Central memory CD8-positive, alpha-beta T cell (primary cell): ENCODE results near the gene KLC3.

Experiments used
- ATAC-seq: fragments of 150-1000 bp; cut with Tn5 transposase; replicated peaks from 2 replicates; pipeline ENCODE4 v1.10.0; 2022; ENCODE audit warnings: mild to moderate bottlenecking, moderate FRiP score, moderate number of reproducible peaks; ENCODE audit not compliant: poor library complexity, severe bottlenecking; ENCODE audit errors: extremely low read depth
- DNase-seq, 2 donors: peaks; one replicate each; pipeline ENCODE4 v3.0.0; 2021; ENCODE audit warnings: low spot score in 2 of 2
- H3K27ac Mint-ChIP-seq: one replicate; pipeline ENCODE4 v1.8.0; 2022; ENCODE audit warnings: low read depth, mild to moderate bottlenecking, moderate library complexity, mixed read lengths
- H3K27me3 Mint-ChIP-seq: one replicate; pipeline ENCODE4 v1.8.0; 2022; ENCODE audit warnings: mixed read lengths
- H3K36me3 Mint-ChIP-seq: one replicate; pipeline ENCODE4 v1.8.0; 2022; ENCODE audit warnings: mild to moderate bottlenecking, moderate library complexity, mixed read lengths; ENCODE audit not compliant: insufficient read depth
- H3K4me1 Mint-ChIP-seq: one replicate; pipeline ENCODE4 v1.8.0; 2022; ENCODE audit warnings: mixed read lengths
- H3K4me3 Mint-ChIP-seq: one replicate; pipeline ENCODE4 v1.8.0; 2022; ENCODE audit warnings: mild to moderate bottlenecking, moderate library complexity, mixed read lengths
- H3K9me3 Mint-ChIP-seq: one replicate; pipeline ENCODE4 v1.8.0; 2022; ENCODE audit warnings: mixed read lengths

KLC3 gene

DNA sequence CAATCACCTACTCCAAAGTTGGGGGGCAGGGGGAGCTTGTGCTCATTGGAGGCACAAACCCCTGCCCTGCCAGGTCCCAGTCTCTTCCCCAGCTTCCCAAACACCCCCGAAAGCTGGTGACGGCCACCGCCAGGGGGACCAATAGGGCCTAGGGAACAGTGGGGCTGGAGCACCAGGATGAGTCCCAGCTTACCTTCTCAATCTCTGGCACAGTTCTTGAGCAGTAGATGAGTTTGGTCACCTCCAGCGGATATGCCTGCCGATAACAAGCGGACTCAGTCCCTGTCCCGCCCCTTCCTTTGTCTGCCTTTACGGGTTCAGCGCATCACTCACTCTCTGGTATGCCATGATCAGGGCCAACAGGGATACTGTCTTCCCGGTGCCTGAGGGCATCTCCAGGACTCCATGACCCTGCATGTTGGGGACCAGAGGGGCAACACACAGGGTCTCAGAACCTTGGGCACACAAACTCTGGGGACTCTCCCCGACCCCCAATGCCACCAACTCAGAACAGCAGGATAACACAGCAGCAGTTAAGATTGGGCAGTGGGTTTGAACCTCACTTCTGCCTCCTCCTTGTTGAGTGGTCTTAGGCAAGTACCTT, 28.3 kb downstream of the KLC3 start:
- ATAC-seq (no peak), DNase-seq (no peak)
- peak overlapping the region; percentile 43 for H3K4me3 Mint-ChIP-seq
- no peaks in the 10 kb centered on the region for H3K27me3 Mint-ChIP-seq
- peaks cover 16% of the 10 kb centered on the region for H3K36me3 Mint-ChIP-seq
- no peaks in the 10 kb centered on the region for H3K4me1 Mint-ChIP-seq
- no peak overlapping the region for H3K27ac Mint-ChIP-seq
- H3K9me3 Mint-ChIP-seq: no peaks in the 10 kb centered on the region

DNA sequence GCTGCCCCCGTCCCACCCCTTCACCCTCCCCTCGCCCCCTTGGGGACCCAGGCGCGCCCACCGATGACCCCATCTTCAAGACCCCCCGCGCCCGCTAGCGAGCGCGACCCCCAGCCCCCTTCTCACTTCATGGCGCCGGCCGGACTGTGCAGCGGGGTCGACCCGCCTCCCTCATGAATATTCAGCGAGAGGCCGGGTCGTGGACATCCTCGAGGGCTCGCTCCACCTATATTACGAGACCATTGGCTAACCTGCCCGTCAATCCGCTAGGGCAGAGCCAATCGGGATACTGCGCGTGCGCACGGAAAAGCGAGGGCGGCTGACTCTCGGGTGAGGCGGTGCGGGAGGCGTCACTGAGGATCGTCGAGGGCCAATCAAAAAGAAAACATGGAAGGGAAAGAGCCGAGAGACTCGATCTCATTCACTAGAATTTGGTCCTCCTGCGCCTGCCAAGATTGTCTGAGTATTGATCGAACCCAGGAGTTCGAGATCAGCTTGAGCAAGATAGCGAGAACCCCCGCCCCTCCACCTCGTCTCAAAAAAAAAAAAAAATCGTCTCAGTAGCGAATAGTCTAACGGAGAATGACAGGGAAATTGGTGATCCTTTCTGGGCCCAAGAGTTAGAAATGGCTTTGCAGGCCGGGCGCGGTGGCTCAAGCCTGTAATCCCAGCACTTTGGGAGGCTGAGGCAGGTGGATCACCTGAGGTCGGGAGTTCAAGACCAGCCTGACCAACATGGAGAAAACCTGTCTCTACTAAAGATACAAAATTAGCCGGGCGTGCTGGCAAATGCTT, 30.1 kb downstream of the KLC3 start, which contains the start of gene ERCC2:
TSS of gene ERCC2 (minus strand) at position 164 of the 795 bp plus-strand sequence. CDS start at position 131, 33 bp downstream.
- H3K36me3 Mint-ChIP-seq: peaks cover 16% of the 10 kb centered on the region
- H3K4me3 Mint-ChIP-seq: peak within 1 kb of the TSS; percentile 77
- H3K27ac Mint-ChIP-seq: peak within 1 kb of the TSS; percentile 72
- DNase-seq (peak; percentile 100), ATAC-seq (peak; percentile 100)
- no peaks in the 10 kb centered on the region for H3K4me1 Mint-ChIP-seq
- H3K27me3 Mint-ChIP-seq: no peaks in the 10 kb centered on the region
- H3K9me3 Mint-ChIP-seq: no peaks in the 10 kb centered on the region

DNA sequence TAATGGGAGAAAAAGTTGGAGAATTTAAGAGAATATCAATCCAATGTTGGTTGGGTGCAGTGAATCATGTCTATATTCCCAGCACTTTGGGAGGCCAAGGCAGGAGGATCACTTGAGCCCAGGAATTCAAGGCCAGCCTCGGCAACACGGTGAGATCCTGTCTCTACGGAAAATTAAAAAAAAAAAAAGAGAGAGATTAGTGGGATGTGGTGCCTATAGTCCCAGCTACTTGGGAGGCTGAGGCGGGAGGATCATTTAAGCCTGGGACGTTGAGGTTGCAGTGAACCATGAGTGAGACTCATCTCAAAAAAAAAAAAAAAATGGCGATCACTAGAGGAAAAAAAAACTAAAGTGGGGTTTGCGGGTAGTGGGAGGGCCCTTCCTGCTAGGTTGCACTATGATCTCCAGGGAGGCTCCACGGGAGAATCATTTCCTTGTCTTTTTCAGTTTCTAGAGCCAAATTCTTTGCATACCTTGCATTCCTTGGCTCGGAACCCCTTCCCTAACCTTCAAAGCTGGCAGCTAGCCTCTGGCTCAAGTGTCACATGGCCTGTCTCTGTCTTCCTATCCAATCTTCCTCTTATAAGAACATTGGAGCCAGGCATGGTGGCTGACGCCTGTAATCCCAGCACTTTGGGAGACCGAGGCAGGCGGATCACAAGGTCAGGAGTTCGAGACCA, 35.6 kb downstream of the KLC3 start:
- H3K27ac Mint-ChIP-seq: no peak overlapping the region
- no peaks in the 10 kb centered on the region for H3K9me3 Mint-ChIP-seq
- no peaks in the 10 kb centered on the region for H3K27me3 Mint-ChIP-seq
- DNase-seq (no peak), ATAC-seq (no peak)
- no peak overlapping the region for H3K4me3 Mint-ChIP-seq
- no peaks in the 10 kb centered on the region for H3K4me1 Mint-ChIP-seq
- no peaks in the 10 kb centered on the region for H3K36me3 Mint-ChIP-seq

DNA sequence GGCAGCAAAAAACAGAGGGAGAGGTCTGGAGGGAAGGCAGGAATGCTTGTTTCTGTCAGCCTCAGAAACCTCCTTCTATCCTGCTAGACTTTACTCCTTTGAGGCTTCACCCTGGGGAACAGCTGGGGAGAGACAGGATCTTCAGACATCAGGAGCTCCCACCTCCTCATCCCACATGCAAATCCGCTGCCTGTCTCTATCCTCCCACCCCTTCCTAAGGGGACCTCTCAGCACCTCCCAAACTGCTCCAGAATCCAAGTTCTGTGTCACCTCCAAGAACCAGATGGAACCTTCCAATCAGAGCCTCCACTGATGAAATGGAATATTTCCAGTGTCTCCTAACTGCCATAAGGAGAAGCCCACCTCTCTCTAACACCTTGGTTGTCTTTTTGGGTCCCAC, 39.6 kb downstream of the KLC3 start:
- Mint-ChIP-seq H3K36me3 (no peaks in the 10 kb centered on the region), H3K4me1 (no peaks in the 10 kb centered on the region), H3K27ac (no peak overlapping the region), H3K4me3 (no peak overlapping the region), H3K27me3 (peaks cover 6% of the 10 kb centered on the region), H3K9me3 (no peaks in the 10 kb centered on the region)
- ATAC-seq (no peak), DNase-seq (no peak)

DNA sequence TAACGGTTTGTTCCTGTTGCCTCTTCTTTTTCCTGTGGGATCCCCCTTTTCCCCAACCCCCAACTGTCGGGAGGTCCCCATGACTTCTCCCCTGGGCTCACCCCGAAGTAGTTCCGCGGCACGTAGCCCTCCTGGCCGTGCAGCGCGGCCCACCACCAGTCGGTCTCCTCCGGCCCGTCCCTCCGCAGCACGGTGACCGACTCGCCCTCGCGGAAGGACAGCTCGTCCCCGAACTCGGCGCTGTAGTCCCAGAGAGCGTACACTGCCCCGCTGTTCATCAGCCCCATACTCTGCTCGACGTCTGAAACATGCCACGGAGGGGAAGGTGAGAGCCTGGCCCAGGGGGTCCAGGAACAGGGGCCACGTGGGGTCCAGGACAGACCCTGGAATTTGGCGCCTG, 41.9 kb downstream of the KLC3 start:
- Mint-ChIP-seq H3K9me3 (no peaks in the 10 kb centered on the region), H3K27me3 (peaks cover 22% of the 10 kb centered on the region), H3K36me3 (no peaks in the 10 kb centered on the region), H3K4me1 (no peaks in the 10 kb centered on the region), H3K27ac (no peak overlapping the region), H3K4me3 (no peak overlapping the region)
- ATAC-seq (no peak), DNase-seq (no peak)

DNA sequence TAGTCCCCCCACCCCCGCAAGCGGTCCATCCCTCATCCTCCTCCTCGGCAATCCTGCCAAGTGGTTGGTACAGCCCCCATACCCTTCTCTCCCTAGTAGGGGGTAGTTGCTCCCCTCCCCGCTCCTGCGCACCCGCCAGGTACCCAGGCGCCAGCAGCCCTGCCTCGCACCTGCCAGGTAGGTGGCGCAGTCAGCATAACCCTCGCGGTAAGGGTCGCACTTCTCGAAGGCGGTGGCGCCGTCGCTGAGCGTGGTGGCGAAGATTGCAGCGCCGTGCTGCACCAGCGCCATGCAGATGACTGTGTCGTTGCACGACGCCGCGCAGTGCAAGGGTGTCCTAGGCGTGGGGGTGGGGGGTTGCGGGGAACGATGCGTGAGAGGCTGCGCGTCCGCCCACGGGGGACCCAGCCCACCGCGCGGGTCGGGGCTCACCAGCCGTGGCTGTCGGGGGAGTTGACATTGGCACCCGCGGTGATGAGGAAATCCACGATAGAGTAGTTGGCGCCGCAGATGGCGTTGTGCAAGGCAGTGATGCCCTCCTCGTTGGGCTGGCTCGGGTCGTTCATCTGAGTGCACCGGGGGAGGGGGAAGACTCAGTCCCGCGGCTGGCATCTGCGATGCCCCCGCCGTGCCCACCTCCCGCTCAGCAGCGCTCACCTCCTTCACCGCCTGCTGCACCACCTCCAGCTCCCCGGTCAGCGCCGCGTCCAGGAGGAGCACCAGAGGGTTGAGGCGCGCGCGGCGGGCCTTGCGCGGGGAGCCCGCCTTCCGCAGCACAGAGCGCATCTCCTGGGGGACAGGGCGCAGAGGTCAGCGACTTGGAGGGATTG, 45.1 kb downstream of the KLC3 start:
- ATAC-seq (no peak), DNase-seq (no peak)
- H3K4me1 Mint-ChIP-seq: no peaks in the 10 kb centered on the region
- no peak overlapping the region for H3K4me3 Mint-ChIP-seq
- no peaks in the 10 kb centered on the region for H3K9me3 Mint-ChIP-seq
- no peak overlapping the region for H3K27ac Mint-ChIP-seq
- no peaks in the 10 kb centered on the region for H3K36me3 Mint-ChIP-seq
- peaks cover 22% of the 10 kb centered on the region for H3K27me3 Mint-ChIP-seq

DNA sequence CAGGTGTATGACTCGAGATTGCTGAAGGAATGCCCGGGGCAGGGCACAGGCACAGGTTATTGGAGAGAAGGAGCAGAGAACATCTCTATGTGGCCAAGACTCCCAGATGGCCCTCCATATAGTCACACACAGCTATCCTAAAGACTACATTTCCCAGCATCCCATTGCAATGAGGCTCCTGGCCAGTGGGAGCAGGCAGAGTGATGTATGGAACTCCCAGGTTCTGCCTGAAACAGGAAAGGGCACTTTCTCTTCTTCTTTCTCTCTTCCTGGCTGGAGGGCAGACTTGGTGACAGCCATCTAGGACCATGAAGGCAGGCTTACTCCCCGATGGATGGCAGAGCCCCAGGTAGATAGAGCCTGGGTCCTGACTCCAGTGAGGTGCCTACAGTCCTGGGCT, 50.8 kb downstream of the KLC3 start:
- ATAC-seq: no peak
- H3K9me3 Mint-ChIP-seq: no peaks in the 10 kb centered on the region
- H3K27ac Mint-ChIP-seq: no peak overlapping the region
- no peaks in the 10 kb centered on the region for H3K4me1 Mint-ChIP-seq
- H3K27me3 Mint-ChIP-seq: peaks cover 3% of the 10 kb centered on the region
- no peak for DNase-seq
- no peak overlapping the region for H3K4me3 Mint-ChIP-seq
- no peaks in the 10 kb centered on the region for H3K36me3 Mint-ChIP-seq

DNA sequence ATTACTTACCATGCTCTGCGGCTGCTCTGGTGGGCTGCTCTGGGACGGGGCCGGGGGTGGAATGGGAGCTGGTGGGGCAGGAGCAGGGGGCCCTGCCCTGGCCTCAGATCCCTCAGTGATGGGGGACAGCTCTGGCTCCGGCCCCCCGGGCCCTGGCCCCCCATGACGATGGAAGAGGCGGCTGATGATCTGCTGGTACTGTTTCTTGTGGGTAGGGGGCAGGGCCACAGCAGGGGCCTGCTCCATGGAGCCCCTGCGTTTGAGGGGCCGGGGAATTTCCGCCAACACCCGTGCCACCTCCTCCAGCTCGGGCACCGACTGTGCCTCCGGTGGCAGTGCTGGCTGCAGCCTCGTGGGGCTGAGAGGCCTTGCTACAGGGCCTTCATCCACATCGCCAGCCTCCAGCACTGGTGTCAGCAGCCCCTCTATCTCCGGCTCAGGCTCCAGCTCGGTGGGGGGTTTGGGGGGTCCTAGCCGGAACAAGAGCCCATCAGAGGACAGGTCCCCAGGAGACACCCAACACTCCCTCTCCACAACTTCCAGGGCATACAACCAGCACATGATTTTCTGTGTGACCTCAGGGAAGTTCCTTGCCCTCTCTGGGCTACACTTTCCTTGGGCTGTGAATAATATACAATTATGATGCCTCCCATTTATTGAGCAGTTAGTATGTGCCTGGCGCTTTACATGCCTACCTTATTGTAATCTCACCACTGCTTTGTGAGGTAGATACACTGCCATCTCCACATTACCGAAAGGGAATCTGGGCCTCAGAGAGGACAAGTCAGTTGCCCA, 51.5 kb downstream of the KLC3 start:
- no peaks in the 10 kb centered on the region for H3K36me3 Mint-ChIP-seq
- H3K4me3 Mint-ChIP-seq: no peak overlapping the region
- H3K9me3 Mint-ChIP-seq: no peaks in the 10 kb centered on the region
- no peak for DNase-seq
- ATAC-seq: no peak
- peaks cover 4% of the 10 kb centered on the region for H3K27me3 Mint-ChIP-seq
- no peaks in the 10 kb centered on the region for H3K4me1 Mint-ChIP-seq
- H3K27ac Mint-ChIP-seq: no peak overlapping the region

DNA sequence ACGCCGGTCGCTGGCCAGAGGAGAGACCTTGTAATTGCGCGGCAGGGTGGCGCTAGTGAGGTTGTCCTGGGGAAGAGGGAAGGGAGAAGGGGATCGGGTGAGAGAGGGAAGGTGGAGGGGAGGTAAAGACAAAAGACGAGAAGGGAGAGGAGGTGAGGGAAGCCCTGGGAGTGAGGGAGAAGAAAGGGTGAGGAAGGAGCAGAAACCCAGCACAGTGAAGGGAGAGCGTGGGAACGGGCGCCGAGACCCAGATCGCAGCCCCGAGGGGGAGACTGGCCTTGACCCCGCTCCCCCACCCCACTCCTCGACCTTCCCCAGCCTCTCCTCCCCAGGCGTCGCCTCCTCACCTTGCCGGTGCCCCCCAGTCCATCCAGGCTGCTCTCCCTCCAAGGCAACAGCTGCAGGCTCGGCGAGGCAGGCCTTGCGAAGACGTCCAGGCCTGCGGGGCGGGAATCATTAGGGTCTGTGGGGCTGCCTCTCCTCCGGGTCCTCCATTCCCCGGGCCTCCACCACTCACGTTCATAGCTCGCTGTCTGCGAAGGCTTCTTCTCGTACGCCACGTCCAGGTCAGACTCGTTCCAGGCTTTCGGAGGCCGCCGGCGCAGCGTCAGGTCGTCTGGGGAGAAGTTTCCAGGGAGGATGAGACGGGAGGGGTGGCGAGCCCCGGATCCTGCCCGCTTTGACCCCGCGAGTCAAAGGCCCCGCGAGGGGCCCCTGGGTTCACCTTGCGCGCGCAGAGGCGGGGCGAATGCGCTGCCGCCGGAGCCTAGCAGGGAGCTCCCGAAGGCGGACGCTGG, 55.5 kb downstream of the KLC3 start:
- ATAC-seq: no peak
- Mint-ChIP-seq H3K9me3 (no peaks in the 10 kb centered on the region), H3K4me1 (peaks cover 13% of the 10 kb centered on the region), H3K27ac (no peak overlapping the region), H3K36me3 (no peaks in the 10 kb centered on the region), H3K4me3 (no peak overlapping the region), H3K27me3 (peaks cover 22% of the 10 kb centered on the region)
- no peak for DNase-seq

DNA sequence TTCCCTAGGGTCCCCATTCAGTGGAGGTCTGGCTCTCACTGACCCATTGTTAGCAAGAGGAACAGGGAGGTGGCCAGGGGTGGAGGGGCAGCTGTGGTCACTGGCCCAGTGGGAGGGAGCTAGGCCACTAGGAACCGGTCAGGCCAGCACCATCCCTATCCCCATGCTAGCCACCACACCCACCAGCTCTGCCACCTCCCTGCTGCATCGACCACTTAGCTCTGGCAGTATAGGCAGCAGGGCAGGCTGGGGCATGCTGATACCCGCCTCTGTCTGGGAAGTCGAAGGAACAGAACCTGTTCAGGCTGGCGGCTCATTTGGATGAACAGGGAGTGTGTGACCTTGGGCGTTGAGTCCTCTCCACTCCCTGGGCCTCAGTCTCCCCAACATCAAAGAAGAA, 59.6 kb downstream of the KLC3 start:
- Mint-ChIP-seq H3K4me1 (peaks cover 31% of the 10 kb centered on the region), H3K9me3 (no peaks in the 10 kb centered on the region)
- no peak for ATAC-seq

More for the DNA sequence above, 59.6 kb downstream of the KLC3 start:
- Mint-ChIP-seq H3K27me3 (peaks cover 47% of the 10 kb centered on the region), H3K36me3 (peaks cover 2% of the 10 kb centered on the region), H3K27ac (no peak overlapping the region), H3K4me3 (no peak overlapping the region)
- no peak for DNase-seq
